Esophagus squamous epithelium (tissue), 4 donors: ENCODE measurements around the gene CACNA1H.

Experiments
- CTCF ChIP-seq, 6 experiments: fragments of 450-650 bp in 4 of 6; fragments of 200-600 bp in 2 of 6; sonication (generic) in 2 of 6; IDR thresholded peaks; one replicate each; pipeline ENCODE4 v1.5.1; 2016 to 2019; ENCODE audit warnings: antibody characterized with exemption in 6 of 6, mild to moderate bottlenecking in 4 of 6, moderate library complexity in 4 of 6
- POLR2A ChIP-seq, 4 donors: fragments of 450-650 bp; IDR thresholded peaks; one replicate each; pipeline ENCODE4 v1.6.1; 2017; ENCODE audit warnings: antibody characterized with exemption in 4 of 4, mild to moderate bottlenecking in 4 of 4, moderate library complexity in 3 of 4

GRCh38 chr16:1160773-1161348, 8.0 kb downstream of the CACNA1H start:
- TF ChIP-seq POLR2A (IDR thresholded peaks at IDR 0.05): no peak
- no peak for TF ChIP-seq CTCF (IDR thresholded peaks at IDR 0.05)
